Heart left ventricle (tissue), 13 donors: ENCODE measurements around the gene LRRTM2.

Experiments
- CTCF ChIP-seq, 12 donors: fragments of 200-600 bp; sonication (generic) in 4 of 12; IDR thresholded peaks; one replicate each; pipeline versions ENCODE4 v1.5.0 to v1.8.0; 2018 to 2022; ENCODE audit warnings: antibody characterized with exemption in 12 of 12, mild to moderate bottlenecking in 5 of 12
- POLR2A ChIP-seq, 2 donors: fragments of 450-650 bp; IDR thresholded peaks; one replicate each; pipeline ENCODE4 v1.6.1; 2017; ENCODE audit warnings: antibody characterized with exemption in 2 of 2, mild to moderate bottlenecking in 2 of 2, moderate library complexity in 2 of 2
- donor health status: ischemic (EF 13 %, LVEDD 7.1; RV severe dilation, severe dysfunction).
- donor health status: DM: no; HTN: yes; CAD: no.
- donor health status: DM: no; HTN: no; CAD: no.
- donor health status: ischemic (EF 25% LVEDD 6.9; RV normal size, moderate dysfunction).
- donor health status: ischemic (EF 25% LVEDD 5.7; RV mildly dilated, moderate dysfunction).
- donor health status: ischemic (EF 35%, LVEDD 5.7; RV mildly dilated, moderate dysfunction).
- donor health status: nonischemic (EF 11% LVEDD 7.7; RV severe dilation, severe dysfunction).
- donor health status: DM: yes; HTN: yes; CAD: no.
- donor health status: PGD.
- donor health status: ischemic (EF 29% LVEDD 5.4; RV normal size, mild dysfunction).
- donor health status: nonischemic (EF 23%, LVEDD 6.1; RV moderate dilation, normal function).

- TF ChIP-seq CTCF (IDR thresholded peaks at IDR 0.05) (no peak), POLR2A (IDR thresholded peaks at IDR 0.05) (no peak)
Observed at GRCh38 chr5:138849882-138850281, 25.3 kb downstream of the LRRTM2 start.
